Urinary bladder (tissue), 4 donors: ENCODE measurements around the gene TMPRSS9. TPM values are rescaled to one million over a fixed set of nuclear protein-coding genes. Genes with fewer than 3 reads are reported as not detected.
A peak's percentile ranks its signal among the peaks of the same experiment; 100 is the strongest.

ENCODE experiments used
- DNase-seq: peaks from one replicate; pipeline ENCODE4 v3.0.0-alpha.2; 2015; ENCODE audit errors: extremely low spot score
- H3K27ac ChIP-seq: one replicate; pipeline ENCODE4 v1.5.1; 2013; ENCODE audit warnings: low read depth, mild to moderate bottlenecking, moderate library complexity
- H3K36me3 ChIP-seq: one replicate; pipeline ENCODE4 v1.6.1; 2013; ENCODE audit warnings: mild to moderate bottlenecking, moderate library complexity; ENCODE audit not compliant: insufficient read depth
- H3K4me1 ChIP-seq: one replicate; pipeline ENCODE4 v1.6.1; 2013; ENCODE audit warnings: mild to moderate bottlenecking, moderate library complexity; ENCODE audit not compliant: insufficient read depth
- H3K4me3 ChIP-seq: one replicate; pipeline ENCODE4 v1.5.1; 2013; ENCODE audit warnings: low read depth, low read length
- WGBS: extraction: QIAGEN DNeasy Blood & Tissue Kit; methylation state at CpG from one replicate; pipeline ENCODE4 v1.1.7; 2013; 5-methylcytosine and 5-hydroxymethylcytosine counted together
- polyA plus RNA-seq: library from polyadenylated mRNA; stranded (reverse); fragments of 200-250 nt; gene quantifications from one replicate; pipeline ENCODE4 v1.2.3, GENCODE V29; 2013
- total RNA-seq: library from RNA; depleted of rRNA; stranded (reverse); fragments of >200 nt; gene quantifications from one replicate; pipeline ENCODE4 v1.2.3, GENCODE V29; 2014
- donor health status: healthy with polysubstance abuse.
- donor health status: healthy.

Gene TMPRSS9
- total and polyA plus RNA-seq, 2 donors: 0.06 to 0.11 TPM

DNA sequence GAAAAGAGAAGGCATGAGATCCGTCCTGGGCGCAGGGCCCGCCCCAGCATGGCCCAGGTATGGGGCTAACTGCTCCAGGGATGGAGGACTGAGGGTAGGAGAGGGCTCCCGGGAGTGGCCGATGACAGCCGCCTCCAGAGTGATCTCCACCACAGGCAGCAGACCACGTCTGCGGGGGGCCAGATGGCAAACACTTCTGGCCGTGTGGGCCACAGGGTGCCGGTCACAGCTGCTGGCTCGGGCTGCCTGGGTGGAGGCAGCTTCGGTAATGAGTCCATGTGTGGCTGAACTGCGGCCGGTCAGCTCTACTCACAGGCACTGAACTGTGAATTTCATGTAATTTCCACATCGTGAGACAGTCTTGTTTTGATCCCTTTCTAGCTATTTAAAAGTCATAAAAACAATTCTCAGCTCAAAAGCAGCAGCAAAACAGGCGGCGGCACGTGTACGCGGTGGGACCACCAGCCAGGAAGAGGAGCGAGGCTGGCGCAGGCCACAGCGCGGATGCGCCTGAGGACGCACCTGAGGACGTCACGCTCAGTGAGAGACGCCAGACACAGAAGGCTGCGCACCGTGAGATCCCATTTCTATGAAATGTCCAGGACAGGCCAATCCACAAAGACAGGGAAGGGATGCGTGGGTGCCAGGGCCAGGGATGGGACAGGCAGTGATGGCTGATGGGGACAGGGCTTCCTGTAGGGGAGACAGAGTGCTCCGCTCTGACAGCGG, 35.7 kb upstream of the TMPRSS9 start:
- no peak for DNase-seq
- peaks cover 5% of the 10 kb centered on the region for H3K36me3 ChIP-seq
- 89% methylated on average over 34 of the region's 34 CpGs for WGBS
- H3K27ac ChIP-seq: no peak overlapping the region
- H3K4me3 ChIP-seq: no peak overlapping the region
- peaks cover 2% of the 10 kb centered on the region for H3K4me1 ChIP-seq

DNA sequence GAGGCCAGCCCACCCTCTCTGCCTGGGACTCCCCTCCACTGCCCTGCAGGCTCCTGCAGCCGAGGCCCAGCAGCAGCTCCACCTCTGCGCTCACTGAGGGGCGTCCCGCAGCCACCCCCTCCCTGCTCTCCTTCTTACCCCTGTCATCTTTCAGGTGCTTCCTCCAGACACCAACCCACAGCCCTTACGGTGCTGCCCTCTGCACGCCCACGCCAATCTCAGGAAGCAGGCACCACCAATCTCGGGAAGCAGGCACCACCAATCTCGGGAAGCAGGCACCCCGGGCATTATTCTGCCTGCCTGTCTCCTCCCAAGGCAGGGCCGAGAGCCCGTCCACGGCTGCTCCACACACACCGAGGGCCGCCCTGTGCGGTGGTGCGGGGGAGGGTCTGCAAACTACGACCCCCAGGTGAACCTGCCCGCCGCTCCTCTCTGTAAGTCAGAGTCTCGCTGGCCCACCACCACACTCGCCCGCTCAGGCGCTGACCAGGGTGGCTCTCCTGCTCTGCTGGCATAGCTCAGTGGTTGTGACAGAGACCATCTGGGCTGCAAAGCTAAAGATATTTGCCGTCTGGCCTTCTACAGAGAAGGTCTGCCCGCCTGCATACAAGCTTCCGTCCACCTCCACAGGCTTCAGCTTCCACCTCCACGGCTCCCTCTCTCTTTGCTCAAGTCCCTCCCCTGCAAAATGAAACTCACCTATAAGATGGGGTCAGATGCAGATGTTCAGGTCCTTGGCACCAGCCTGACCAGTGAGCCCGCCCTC, 34.6 kb upstream of the TMPRSS9 start:
- WGBS: 72% methylated on average over 29 of the region's 29 CpGs

DNA sequence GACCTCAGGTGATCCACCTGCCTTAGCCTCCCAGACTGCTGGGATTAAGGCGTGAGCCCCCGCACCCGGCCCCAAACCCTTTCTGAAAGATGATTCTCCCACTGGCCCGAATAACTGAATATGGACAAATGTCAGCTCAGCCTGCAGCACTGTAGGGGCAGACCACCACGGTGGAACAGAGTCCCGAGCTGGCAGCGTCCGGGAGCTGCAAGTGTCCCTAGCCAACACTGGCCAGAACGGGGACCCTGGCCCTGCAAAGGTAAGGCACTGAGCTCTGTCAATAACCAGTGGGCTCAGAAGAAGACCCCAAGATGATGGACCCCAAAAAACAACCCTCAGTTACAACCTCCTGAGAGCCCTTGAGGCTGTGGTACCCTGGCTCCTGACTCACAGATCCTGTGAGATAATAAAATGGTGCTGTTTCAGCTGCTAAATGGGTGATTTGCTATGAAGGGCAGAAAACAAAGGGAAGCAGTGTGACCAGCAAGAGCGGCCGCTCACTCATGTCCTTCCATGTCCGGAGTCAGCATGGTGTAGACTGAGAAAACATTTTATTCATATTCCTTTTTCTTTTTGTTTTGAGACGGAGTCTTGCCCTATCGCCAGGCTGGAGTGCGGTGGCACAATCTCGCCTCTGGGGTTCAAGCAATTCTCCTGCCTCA, 33.2 kb upstream of the TMPRSS9 start:
- DNase-seq: no peak
- Histone ChIP-seq H3K27ac (no peak overlapping the region), H3K4me3 (no peak overlapping the region), H3K36me3 (peaks cover 2% of the 10 kb centered on the region), H3K4me1 (peaks cover 2% of the 10 kb centered on the region)
- 86% methylated on average over 16 of the region's 16 CpGs for WGBS

More for the DNA sequence above, 34.6 kb upstream of the TMPRSS9 start:
- Histone ChIP-seq H3K4me1 (peaks cover 2% of the 10 kb centered on the region), H3K27ac (no peak overlapping the region), H3K36me3 (peaks cover 5% of the 10 kb centered on the region), H3K4me3 (no peak overlapping the region)
- no peak for DNase-seq

DNA sequence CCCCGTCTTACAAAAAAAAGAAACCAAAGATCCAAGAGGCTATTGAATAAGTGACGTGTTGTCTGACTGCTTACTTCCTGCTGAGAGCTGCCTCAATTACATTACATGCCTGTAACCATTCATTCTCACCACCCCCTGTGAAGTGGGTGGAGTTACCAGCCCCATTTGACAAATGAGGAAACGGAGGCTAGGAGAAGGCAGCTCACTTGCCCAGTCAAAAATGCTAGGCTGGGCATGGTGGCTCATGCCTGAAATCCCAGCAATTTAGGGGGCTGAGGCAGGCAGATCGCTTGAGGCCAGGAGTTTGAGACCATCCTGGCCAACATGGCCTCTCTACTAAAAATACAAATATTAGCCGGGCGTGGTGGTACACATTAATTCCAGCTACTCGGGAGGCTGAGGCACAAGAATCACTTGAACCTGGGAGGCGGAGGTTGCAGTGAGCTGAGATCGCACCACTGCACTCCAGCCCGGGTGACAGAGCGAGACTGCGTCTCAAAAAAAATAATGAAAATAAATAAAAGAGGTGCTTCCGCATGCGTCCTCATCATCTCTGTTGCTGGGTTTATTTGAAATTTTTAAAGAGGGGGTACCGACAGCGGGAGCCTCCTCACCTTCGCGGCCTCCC, 32.2 kb upstream of the TMPRSS9 start:
- H3K4me3 ChIP-seq: peak overlapping the region; percentile 92
- no peak for DNase-seq
- 1% methylated on average over 18 of the region's 18 CpGs for WGBS
- peaks cover 2% of the 10 kb centered on the region for H3K4me1 ChIP-seq
- H3K36me3 ChIP-seq: peaks cover 2% of the 10 kb centered on the region
- H3K27ac ChIP-seq: no peak overlapping the region

DNA sequence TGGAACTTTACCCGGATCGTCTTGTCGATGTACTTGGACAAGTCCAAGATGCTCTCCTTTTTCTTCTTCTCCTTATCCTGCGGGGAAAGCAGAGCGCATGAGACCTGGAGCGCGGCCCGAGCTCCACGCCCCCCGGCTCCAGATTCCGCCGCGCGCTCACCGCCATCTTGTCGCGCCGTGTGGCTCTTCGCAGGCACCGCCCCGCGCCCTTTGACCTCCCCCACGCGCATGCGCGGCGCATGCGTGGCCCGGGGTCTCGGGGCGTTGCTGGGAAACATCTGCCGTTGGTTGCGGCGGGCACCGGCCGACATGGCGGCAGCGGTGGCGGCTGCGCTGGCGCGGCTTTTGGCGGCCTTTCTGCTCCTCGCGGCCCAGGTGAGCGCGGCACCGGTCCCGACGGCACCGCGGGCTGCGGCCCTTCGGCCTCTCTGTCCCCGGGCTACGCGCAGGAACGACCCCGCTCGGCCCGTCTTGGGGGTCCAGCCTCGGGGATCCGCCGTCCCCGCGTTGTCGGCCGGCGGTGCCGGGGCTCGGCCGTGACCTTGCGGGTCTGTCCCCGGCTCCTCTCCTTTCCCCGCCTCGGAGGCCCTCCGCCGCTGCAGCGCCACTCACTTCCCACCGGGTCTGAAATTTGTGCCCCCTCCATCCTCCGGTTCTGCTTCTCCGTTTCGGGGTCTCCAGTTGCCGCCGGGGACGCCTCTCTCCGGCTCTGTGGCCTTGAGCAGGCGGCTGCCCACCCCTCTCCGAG, 31.5 kb upstream of the TMPRSS9 start, which contains the start of the genes LSM7 and SPPL2B:
TSS of gene LSM7 (minus strand) at position 186 of the 748 bp plus-strand sequence. CDS start at position 166, 20 bp downstream.
TSS of gene SPPL2B (plus strand) at position 284 of the 748 bp plus-strand sequence. CDS start at position 310, 26 bp downstream.
- H3K27ac ChIP-seq: peak within 1 kb of the TSS; percentile 60
- H3K4me1 ChIP-seq: peaks cover 2% of the 10 kb centered on the region
- peak; percentile 75 for DNase-seq
- no peaks in the 10 kb centered on the region for H3K36me3 ChIP-seq
- WGBS: under 1% methylated on average over 89 of the region's 89 CpGs
- H3K4me3 ChIP-seq: peak within 1 kb of the TSS; percentile 92

DNA sequence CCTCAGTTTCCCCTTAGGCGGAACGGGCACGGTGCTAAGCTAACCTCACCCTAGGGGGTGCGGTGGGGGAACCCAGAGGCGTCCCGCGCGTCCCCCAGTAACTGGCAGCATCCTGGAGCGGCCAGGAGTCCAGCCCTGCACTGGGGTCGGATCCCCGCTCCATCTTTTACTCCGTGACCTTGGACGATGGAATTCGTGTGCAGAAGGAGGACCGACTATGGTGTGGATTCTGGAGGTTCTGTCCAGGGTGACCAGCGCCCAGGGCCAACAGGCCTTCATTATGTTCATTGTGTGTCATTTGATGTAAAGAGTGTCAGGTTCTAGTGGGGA, 31.0 kb upstream of the TMPRSS9 start:
- DNase-seq: no peak
- peak overlapping the region; percentile 92 for H3K4me3 ChIP-seq
- H3K27ac ChIP-seq: no peak overlapping the region
- 2% methylated on average over 16 of the region's 16 CpGs for WGBS
- H3K36me3 ChIP-seq: no peaks in the 10 kb centered on the region
- H3K4me1 ChIP-seq: peaks cover 2% of the 10 kb centered on the region

DNA sequence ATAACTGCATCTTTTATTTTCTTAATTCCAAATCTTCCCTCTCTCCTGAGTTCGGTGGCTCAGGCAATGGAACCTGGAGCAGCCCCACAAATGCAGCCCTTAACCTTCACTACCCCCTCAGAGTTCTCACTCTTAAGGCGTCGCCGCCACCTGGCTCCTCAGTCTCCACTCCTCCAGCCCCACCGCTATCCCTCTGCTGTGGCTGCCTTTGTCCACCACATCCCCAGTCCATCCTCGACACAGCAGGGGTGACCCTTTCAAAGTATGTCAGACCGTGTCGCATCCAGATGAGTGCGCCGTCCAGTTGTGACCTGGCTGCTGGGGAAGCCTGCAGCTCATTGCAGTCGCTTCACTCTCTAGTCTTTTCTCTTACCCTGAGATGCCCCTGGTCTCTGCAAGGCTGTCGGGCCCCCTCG, 30.6 kb upstream of the TMPRSS9 start:
- Histone ChIP-seq H3K27ac (no peak overlapping the region), H3K36me3 (no peaks in the 10 kb centered on the region), H3K4me1 (peaks cover 2% of the 10 kb centered on the region), H3K4me3 (peak overlapping the region; percentile 92)
- 59% methylated on average over 13 of the region's 13 CpGs for WGBS
- DNase-seq: no peak

DNA sequence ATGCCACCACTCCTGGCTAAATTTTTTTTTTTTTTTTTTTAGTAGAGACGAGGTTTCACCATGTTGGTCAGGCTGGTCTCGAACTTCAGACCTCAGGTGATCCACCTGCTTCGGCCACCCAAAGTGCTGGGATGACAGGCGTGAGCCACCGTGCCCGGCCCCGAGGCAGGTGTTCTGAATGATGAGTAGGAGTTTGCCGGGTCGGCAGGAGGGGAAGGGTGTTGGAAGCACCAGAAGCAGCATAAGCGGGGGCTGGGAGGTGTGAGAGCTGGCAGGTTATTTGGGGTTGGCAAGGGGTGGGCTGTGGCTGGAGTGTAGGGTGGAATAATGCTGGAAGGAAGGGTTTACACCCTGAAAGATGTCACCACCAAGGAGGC, 29.8 kb upstream of the TMPRSS9 start:
- no peak overlapping the region for H3K4me3 ChIP-seq
- DNase-seq: no peak
- H3K4me1 ChIP-seq: peaks cover 2% of the 10 kb centered on the region
- no peak overlapping the region for H3K27ac ChIP-seq
- WGBS: 81% methylated on average over 10 of the region's 10 CpGs
- no peaks in the 10 kb centered on the region for H3K36me3 ChIP-seq

DNA sequence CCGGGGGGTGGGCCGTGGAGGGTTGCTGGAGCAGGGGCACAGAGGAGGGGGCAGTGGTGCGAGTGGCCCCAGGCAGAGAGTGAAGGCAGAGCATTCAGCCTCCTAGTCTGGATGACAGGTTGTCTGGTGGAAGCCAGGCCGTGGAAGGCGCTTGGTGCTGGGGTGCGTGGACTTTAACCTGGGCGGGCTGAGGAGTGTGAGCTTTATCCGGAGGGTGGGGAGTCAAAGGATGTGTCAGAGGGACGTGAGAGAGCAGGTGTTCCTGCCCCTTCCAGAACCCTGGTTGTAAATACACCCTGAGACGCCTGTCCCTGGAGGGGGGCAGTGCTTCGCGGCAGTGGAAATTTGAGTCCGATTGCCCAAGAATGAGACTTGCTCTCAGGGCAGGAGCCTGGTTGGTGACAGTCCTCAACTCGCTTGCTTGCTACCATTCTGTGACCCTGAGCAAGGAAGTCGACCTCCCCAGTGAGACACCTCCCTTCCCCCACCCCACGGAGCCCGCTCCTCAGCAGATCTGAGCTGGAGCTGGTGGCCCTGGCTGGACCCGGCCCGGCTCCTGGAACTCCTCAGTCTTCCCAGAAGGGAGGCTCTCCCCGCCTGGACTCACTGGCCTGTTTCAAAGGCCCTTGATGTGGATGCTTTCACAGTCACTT, 29.3 kb upstream of the TMPRSS9 start:
- no peak overlapping the region for H3K27ac ChIP-seq

DNA sequence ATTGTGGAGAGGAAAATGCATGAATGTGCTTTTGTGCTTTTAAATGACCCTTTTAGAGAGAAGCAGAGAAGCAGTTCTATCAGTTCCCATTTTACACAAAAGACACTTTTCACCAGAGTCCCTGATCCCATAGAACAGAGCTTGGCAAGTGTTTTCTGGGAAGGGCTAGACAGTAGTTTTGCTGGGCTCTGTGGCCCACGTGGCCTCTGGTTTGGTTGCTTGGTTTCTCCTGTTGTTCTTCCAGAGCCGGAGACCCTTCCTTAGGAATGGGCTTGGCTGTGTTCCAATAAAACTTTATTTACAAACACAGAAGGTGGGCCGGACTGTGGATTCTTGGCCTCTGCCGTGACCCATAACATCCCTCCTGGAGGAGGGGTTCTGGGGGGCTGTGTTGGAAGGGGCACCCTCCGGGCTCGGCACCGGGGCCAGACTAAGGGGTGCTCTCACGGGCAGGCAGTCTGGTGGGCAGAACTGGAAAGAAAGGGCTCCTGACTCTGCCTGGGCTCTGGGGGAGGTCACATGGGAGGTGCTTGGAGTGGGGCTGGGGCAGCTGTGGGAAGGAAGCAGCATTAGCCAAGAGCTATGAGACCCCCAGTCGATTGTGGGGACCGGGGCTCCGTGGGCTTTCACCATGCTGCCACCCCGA, 28.3 kb upstream of the TMPRSS9 start:
- Histone ChIP-seq H3K27ac (no peak overlapping the region), H3K4me1 (peaks cover 2% of the 10 kb centered on the region), H3K4me3 (no peak overlapping the region), H3K36me3 (no peaks in the 10 kb centered on the region)
- 72% methylated on average over 12 of the region's 12 CpGs for WGBS
- no peak for DNase-seq

More for the DNA sequence above, 29.3 kb upstream of the TMPRSS9 start:
- Histone ChIP-seq H3K4me3 (no peak overlapping the region), H3K4me1 (peaks cover 2% of the 10 kb centered on the region), H3K36me3 (no peaks in the 10 kb centered on the region)
- 76% methylated on average over 20 of the region's 20 CpGs for WGBS
- no peak for DNase-seq

DNA sequence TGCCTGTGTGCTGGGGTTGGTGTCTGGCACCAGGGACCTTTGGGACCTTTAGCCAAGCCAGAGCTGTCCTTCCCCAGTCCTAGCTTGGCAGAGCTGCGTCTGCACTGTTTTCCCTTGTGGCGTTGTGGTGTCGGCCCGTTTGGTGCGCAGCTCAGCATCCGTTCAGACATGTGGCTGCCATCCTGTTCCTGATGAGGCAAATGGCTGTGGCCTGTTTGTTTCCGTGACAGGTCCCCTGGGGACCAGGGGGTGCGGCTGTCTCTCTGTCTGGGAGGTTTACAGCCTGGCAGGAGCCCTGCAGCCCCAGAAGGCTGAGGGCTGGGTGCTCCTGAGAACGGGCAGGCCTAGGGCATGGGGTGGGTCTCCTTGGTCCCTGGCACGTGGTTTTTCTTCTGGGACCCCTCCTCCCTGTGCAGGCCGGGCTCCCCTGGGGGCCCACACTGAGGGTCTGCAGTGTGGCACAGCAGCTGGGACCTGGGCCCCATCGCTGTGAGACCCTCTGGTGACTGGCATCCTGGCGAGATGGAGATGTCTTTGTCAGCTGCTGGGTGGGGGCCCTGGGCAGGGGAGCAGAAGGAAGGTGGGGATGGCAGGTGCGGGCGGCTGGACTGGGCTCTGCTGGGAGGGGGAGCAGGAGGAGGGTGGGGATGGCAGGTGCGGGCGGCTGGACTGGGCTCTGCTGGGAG, 27.6 kb upstream of the TMPRSS9 start:
- Histone ChIP-seq H3K36me3 (no peaks in the 10 kb centered on the region), H3K4me3 (no peak overlapping the region), H3K4me1 (peaks cover under 1% of the 10 kb centered on the region), H3K27ac (no peak overlapping the region)
- DNase-seq: no peak
- 71% methylated on average over 17 of the region's 17 CpGs for WGBS
